K562 (cell line): ENCODE data around the gene SERF2. TPM values are rescaled to one million over a fixed set of nuclear protein-coding genes. Genes with fewer than 3 reads are reported as not detected.

Experiments
- AFF4 ChIP-seq: sonication (generic); formaldehyde crosslinking; IDR thresholded peaks from 2 replicates; pipeline ENCODE4 v1.8.0; 2023; ENCODE audit warnings: mild to moderate bottlenecking, missing genetic modification reagents
- ARNT ChIP-seq, 2 experiments: fragments of 450-650 bp; IDR thresholded peaks; 2 replicates each; pipeline ENCODE4 v1.6.1; 2016; ENCODE audit warnings: mild to moderate bottlenecking in 1 of 2
- BMI1 ChIP-seq: fragments of 150-350 bp; IDR thresholded peaks from 2 replicates; pipeline ENCODE4 v1.6.1; 2014; ENCODE audit warnings: low read length
- MTA1 ChIP-seq: fragments of 450-650 bp; IDR thresholded peaks from 2 replicates; pipeline ENCODE4 v1.6.1; 2017; ENCODE audit warnings: borderline replicate concordance
- MXI1 ChIP-seq: IDR thresholded peaks from 2 replicates; pipeline ENCODE4 v1.6.1; 2011; ENCODE audit warnings: low read depth, mild to moderate bottlenecking, improper control_type of control experiment, low read length
- NCOA2 ChIP-seq, 2 experiments: fragments of 450-650 bp; IDR thresholded peaks; 2 replicates each; pipeline ENCODE4 v1.6.1; 2018; ENCODE audit warnings: mild to moderate bottlenecking in 2 of 2, moderate library complexity in 1 of 2; ENCODE audit not compliant: partially characterized antibody in 2 of 2
- POLR2AphosphoS5 ChIP-seq: IDR thresholded peaks from 2 replicates; pipeline ENCODE4 v1.6.1; 2011; ENCODE audit warnings: mild to moderate bottlenecking, low read depth, low read length, moderate library complexity; ENCODE audit not compliant: control insufficient read depth, insufficient read depth
- PTRF ChIP-seq: fragments of 450-650 bp; IDR thresholded peaks from 2 replicates; pipeline ENCODE4 v1.6.1; 2016; ENCODE audit warnings: mild to moderate bottlenecking, missing genetic modification characterization, missing compliant biosample characterization
- WHSC1 ChIP-seq: IDR thresholded peaks from one replicate; pipeline ENCODE4 v1.6.1; 2012; ENCODE audit warnings: low read length, control low read depth, inconsistent platforms
- ZBTB11 ChIP-seq, 3 experiments: fragments of 200-800 bp in 1 of 3; fragments of 250-450 bp in 1 of 3; fragments of 450-650 bp in 1 of 3; sonication (Bioruptor Pico) in 1 of 3; sonication (Bioruptor generic) in 1 of 3; formaldehyde crosslinking in 1 of 3; IDR thresholded peaks; 2 replicates each; pipeline versions ENCODE4 v1.6.1 to v1.8.0; 2016 to 2022; ENCODE audit warnings: mild to moderate bottlenecking in 2 of 3, missing genetic modification characterization in 2 of 3, missing compliant biosample characterization in 1 of 3, moderate library complexity in 1 of 3
- ZKSCAN8 ChIP-seq: fragments of 200-800 bp; sonication (Bioruptor generic); IDR thresholded peaks from 2 replicates; pipeline ENCODE4 v1.6.1; 2016; ENCODE audit warnings: missing genetic modification characterization, missing compliant biosample characterization
- ZNF232 ChIP-seq: sonication (generic); formaldehyde crosslinking; IDR thresholded peaks from 2 replicates; pipeline ENCODE4 v1.8.0; 2022; ENCODE audit warnings: mild to moderate bottlenecking, missing genetic modification reagents
- polyA plus RNA-seq, 8 experiments: library from polyadenylated mRNA; depleted of rRNA in 4 of 8; stranded (reverse) in 5 of 8; unstranded in 3 of 8; fragments of >200 nt; fragmentation: Nextera tagmentation in 2 of 8; fragmentation: Illumina TruSeq in 1 of 8; extraction: Ambion mirVana in 2 of 8; extraction: Trizol in 1 of 8; gene quantifications; 2 replicates each; pipeline versions ENCODE4 v1.2.1 to v1.2.3, GENCODE V29; 2011 to 2014; ENCODE audit warnings: inconsistent platforms in 1 of 8, missing spikeins in 1 of 8
- total RNA-seq, 7 experiments: library from RNA; depleted of rRNA in 6 of 7; stranded (reverse); fragments of >200 nt in 6 of 7; fragmentation: Illumina TruSeq in 2 of 7; extraction: Trizol in 2 of 7; gene quantifications; 2 replicates each; pipeline versions ENCODE4 v1.2.1 to v1.2.3, GENCODE V29; 2011 to 2021; ENCODE audit warnings: low replicate concordance in 1 of 7
- TF ChIP-seq, protein P1 (sequence below): fragments of 450-650 bp; formaldehyde crosslinking; conservative IDR thresholded peaks from 2 replicates; pipeline ENCODE4 v1.4.0; 2022; ENCODE audit warnings: mild to moderate bottlenecking, missing genetic modification characterization
- TF ChIP-seq, protein P2 (sequence below): fragments of 250-450 bp; sonication (Bioruptor Pico); IDR thresholded peaks from 2 replicates; pipeline ENCODE4 v1.5.0; 2020; ENCODE audit warnings: mild to moderate bottlenecking, borderline replicate concordance

The SERF2 gene
- total and polyA plus RNA-seq, 9 of the 15 experiments (the other 6 are each of a cell fraction or from before 2014, with no cell fraction given), result 497 to 3,360 (median 867) TPM

DNA sequence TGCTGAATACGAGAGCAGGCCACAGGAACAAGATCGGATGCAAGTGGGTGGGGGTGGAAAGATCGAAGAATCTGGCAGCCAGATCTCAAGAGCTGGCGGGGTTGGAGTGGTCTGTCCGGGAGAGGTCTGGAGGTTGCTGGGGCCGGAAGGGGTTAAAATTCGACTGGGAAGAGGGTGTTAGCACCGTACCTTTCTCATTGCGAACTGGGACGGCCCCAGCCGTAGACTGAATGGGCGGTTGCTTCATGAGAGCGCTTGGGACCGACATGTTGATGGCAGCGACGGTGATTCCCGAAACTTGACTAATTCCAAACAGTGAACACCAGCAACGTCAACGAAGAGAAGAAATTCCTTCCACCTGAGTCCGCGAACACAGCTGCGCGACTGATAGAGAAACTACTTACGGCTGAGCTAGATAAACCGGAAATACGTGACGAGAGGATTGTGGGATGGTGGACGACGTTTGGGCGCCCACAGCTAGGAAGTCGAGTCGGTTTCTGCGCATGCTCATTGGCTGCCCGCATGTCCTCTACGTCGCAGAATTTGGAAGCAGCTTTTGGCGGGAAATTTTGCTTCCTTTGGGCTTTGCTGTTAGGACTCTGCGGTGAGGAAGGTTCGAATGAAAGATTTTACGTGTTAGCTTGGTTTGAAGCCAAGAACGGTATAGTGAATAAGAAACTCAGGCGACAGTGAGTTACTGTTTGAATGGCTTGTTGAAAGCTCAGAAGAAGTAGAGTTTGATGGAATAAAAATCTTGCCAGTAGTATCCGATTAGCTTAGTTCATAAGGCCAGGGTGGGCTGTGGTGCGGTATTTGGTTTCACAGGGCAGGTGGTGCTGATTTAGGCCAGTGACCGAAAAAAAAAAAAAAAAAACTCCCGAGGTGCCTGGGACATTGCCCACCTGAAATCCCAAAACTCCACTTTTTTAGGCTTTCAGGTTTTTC is 32.5 kb downstream of the SERF2 start, which contains the start of gene MFAP1 (continued):
- TF ChIP-seq, protein P1, sequence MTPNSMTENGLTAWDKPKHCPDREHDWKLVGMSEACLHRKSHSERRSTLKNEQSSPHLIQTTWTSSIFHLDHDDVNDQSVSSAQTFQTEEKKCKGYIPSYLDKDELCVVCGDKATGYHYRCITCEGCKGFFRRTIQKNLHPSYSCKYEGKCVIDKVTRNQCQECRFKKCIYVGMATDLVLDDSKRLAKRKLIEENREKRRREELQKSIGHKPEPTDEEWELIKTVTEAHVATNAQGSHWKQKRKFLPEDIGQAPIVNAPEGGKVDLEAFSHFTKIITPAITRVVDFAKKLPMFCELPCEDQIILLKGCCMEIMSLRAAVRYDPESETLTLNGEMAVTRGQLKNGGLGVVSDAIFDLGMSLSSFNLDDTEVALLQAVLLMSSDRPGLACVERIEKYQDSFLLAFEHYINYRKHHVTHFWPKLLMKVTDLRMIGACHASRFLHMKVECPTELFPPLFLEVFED (CRISPR knock-in tag), result no peak
- TF ChIP-seq ARNT (IDR thresholded peaks at IDR 0.05) (peak; percentile 36 to 88; a peak in 2 of 4 replicates), ZKSCAN8 (CRISPR knock-in tag) (no peak; the same call in 1 of the 2 replicates), MXI1 (peak; percentile 13; the same call in 1 of the 2 replicates), NCOA2 (IDR thresholded peaks at IDR 0.05; ENCODE audit: partially characterized antibody in 2 of 2) (no peak), MTA1 (peak; percentile 84; the same call in 1 of the 2 replicates), PTRF (tag) (no peak), WHSC1 (no peak), AFF4 (CRISPR knock-in tag) (no peak; the same call in 1 of the 2 replicates), BMI1 (no peak), POLR2AphosphoS5 (peak; percentile 96), ZNF232 (CRISPR knock-in tag) (no peak), ZBTB11 (CRISPR knock-in tag; IDR thresholded peaks at IDR 0.05) (peak in 2 of 3 experiments; percentile 63 to 77; a peak in 3 of 6 replicates)
- TF ChIP-seq, protein P2, sequence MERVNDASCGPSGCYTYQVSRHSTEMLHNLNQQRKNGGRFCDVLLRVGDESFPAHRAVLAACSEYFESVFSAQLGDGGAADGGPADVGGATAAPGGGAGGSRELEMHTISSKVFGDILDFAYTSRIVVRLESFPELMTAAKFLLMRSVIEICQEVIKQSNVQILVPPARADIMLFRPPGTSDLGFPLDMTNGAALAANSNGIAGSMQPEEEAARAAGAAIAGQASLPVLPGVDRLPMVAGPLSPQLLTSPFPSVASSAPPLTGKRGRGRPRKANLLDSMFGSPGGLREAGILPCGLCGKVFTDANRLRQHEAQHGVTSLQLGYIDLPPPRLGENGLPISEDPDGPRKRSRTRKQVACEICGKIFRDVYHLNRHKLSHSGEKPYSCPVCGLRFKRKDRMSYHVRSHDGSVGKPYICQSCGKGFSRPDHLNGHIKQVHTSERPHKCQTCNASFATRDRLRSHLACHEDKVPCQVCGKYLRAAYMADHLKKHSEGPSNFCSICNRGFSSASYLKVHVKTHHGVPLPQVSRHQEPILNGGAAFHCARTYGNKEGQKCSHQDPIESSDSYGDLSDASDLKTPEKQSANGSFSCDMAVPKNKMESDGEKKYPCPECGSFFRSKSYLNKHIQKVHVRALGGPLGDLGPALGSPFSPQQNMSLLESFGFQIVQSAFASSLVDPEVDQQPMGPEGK (CRISPR knock-in tag), result no peak
